Measurements from ENCODE around the gene SRBD1.

Gene SRBD1

GRCh38 chr2:45406621-45407020 is 204.4 kb downstream of the SRBD1 start:
- Histone ChIP-seq H3K36me3 (ENCODE audit: control insufficient read depth, insufficient read depth, low read length) (no peaks in the 10 kb centered on the region), H3K9ac (ENCODE audit: low read length) (no peak overlapping the region), H3K4me3 (ENCODE audit: low read length) (no peak overlapping the region), H3K27me3 (ENCODE audit: control insufficient read depth, insufficient read depth, low read length) (no peaks in the 10 kb centered on the region), H3K4me1 (ENCODE audit: control insufficient read depth, insufficient read depth, low read length) (no peaks in the 10 kb centered on the region), H3K27ac (ENCODE audit: low read depth, low read length) (no peak overlapping the region)

- Histone ChIP-seq H3K4me3 (ENCODE audit: low read length) (no peak overlapping the region), H3K36me3 (ENCODE audit: control insufficient read depth, insufficient read depth, low read length) (no peaks in the 10 kb centered on the region), H3K9ac (ENCODE audit: low read length) (no peak overlapping the region), H3K27ac (ENCODE audit: low read depth, low read length) (no peak overlapping the region), H3K4me1 (ENCODE audit: control insufficient read depth, insufficient read depth, low read length) (no peaks in the 10 kb centered on the region), H3K27me3 (ENCODE audit: control insufficient read depth, insufficient read depth, low read length) (no peaks in the 10 kb centered on the region)
Observed at GRCh38 chr2:45404807-45405297, 206.2 kb downstream of the SRBD1 start.

GRCh38 chr2:45403036-45403435 is 208.0 kb downstream of the SRBD1 start:
- Histone ChIP-seq H3K27ac (ENCODE audit: low read depth, low read length) (no peak overlapping the region), H3K4me1 (ENCODE audit: control insufficient read depth, insufficient read depth, low read length) (no peaks in the 10 kb centered on the region), H3K36me3 (ENCODE audit: control insufficient read depth, insufficient read depth, low read length) (no peaks in the 10 kb centered on the region), H3K4me3 (ENCODE audit: low read length) (no peak overlapping the region), H3K9ac (ENCODE audit: low read length) (no peak overlapping the region), H3K27me3 (ENCODE audit: control insufficient read depth, insufficient read depth, low read length) (no peaks in the 10 kb centered on the region)

GRCh38 chr2:45401431-45401922 is 209.6 kb downstream of the SRBD1 start:
- H3K9ac ChIP-seq (ENCODE audit: low read length): no peak overlapping the region
- H3K4me3 ChIP-seq (ENCODE audit: low read length): no peak overlapping the region
- no peaks in the 10 kb centered on the region for H3K36me3 ChIP-seq (ENCODE audit: control insufficient read depth, insufficient read depth, low read length)
- H3K27ac ChIP-seq (ENCODE audit: low read depth, low read length): no peak overlapping the region
- no peaks in the 10 kb centered on the region for H3K4me1 ChIP-seq (ENCODE audit: control insufficient read depth, insufficient read depth, low read length)
- no peaks in the 10 kb centered on the region for H3K27me3 ChIP-seq (ENCODE audit: control insufficient read depth, insufficient read depth, low read length)

- no peaks in the 10 kb centered on the region for H3K27me3 ChIP-seq (ENCODE audit: control insufficient read depth, insufficient read depth, low read length)
- H3K9ac ChIP-seq (ENCODE audit: low read length): no peak overlapping the region
- no peaks in the 10 kb centered on the region for H3K36me3 ChIP-seq (ENCODE audit: control insufficient read depth, insufficient read depth, low read length)
- no peak overlapping the region for H3K4me3 ChIP-seq (ENCODE audit: low read length)
- no peaks in the 10 kb centered on the region for H3K4me1 ChIP-seq (ENCODE audit: control insufficient read depth, insufficient read depth, low read length)
- no peak overlapping the region for H3K27ac ChIP-seq (ENCODE audit: low read depth, low read length)
Observed at GRCh38 chr2:45399040-45399784, 211.9 kb downstream of the SRBD1 start.

- H3K27ac ChIP-seq (ENCODE audit: low read depth, low read length): no peak overlapping the region
- H3K27me3 ChIP-seq (ENCODE audit: control insufficient read depth, insufficient read depth, low read length): no peaks in the 10 kb centered on the region
- H3K4me1 ChIP-seq (ENCODE audit: control insufficient read depth, insufficient read depth, low read length): no peaks in the 10 kb centered on the region
- H3K9ac ChIP-seq (ENCODE audit: low read length): no peak overlapping the region
- H3K36me3 ChIP-seq (ENCODE audit: control insufficient read depth, insufficient read depth, low read length): no peaks in the 10 kb centered on the region
- no peak overlapping the region for H3K4me3 ChIP-seq (ENCODE audit: low read length)
Observed at GRCh38 chr2:45397292-45397691, 213.8 kb downstream of the SRBD1 start.

- no peak overlapping the region for H3K4me3 ChIP-seq (ENCODE audit: low read length)
- no peaks in the 10 kb centered on the region for H3K4me1 ChIP-seq (ENCODE audit: control insufficient read depth, insufficient read depth, low read length)
- H3K36me3 ChIP-seq (ENCODE audit: control insufficient read depth, insufficient read depth, low read length): no peaks in the 10 kb centered on the region
- no peak overlapping the region for H3K27ac ChIP-seq (ENCODE audit: low read depth, low read length)
- no peak overlapping the region for H3K9ac ChIP-seq (ENCODE audit: low read length)
- H3K27me3 ChIP-seq (ENCODE audit: control insufficient read depth, insufficient read depth, low read length): no peaks in the 10 kb centered on the region
Observed at GRCh38 chr2:45396671-45397070, 214.4 kb downstream of the SRBD1 start.

GRCh38 chr2:45394842-45395241 is 216.2 kb downstream of the SRBD1 start:
- H3K4me1 ChIP-seq (ENCODE audit: control insufficient read depth, insufficient read depth, low read length): no peaks in the 10 kb centered on the region
- no peak overlapping the region for H3K4me3 ChIP-seq (ENCODE audit: low read length)
- H3K36me3 ChIP-seq (ENCODE audit: control insufficient read depth, insufficient read depth, low read length): no peaks in the 10 kb centered on the region
- no peak overlapping the region for H3K27ac ChIP-seq (ENCODE audit: low read depth, low read length)
- no peaks in the 10 kb centered on the region for H3K27me3 ChIP-seq (ENCODE audit: control insufficient read depth, insufficient read depth, low read length)
- H3K9ac ChIP-seq (ENCODE audit: low read length): no peak overlapping the region

GRCh38 chr2:45394216-45394615 is 216.9 kb downstream of the SRBD1 start:
- Histone ChIP-seq H3K4me1 (ENCODE audit: control insufficient read depth, insufficient read depth, low read length) (no peaks in the 10 kb centered on the region), H3K27ac (ENCODE audit: low read depth, low read length) (no peak overlapping the region), H3K4me3 (ENCODE audit: low read length) (no peak overlapping the region), H3K27me3 (ENCODE audit: control insufficient read depth, insufficient read depth, low read length) (no peaks in the 10 kb centered on the region), H3K36me3 (ENCODE audit: control insufficient read depth, insufficient read depth, low read length) (no peaks in the 10 kb centered on the region), H3K9ac (ENCODE audit: low read length) (no peak overlapping the region)

GRCh38 chr2:45391866-45392265 is 219.2 kb downstream of the SRBD1 start:
- H3K9ac ChIP-seq (ENCODE audit: low read length): no peak overlapping the region
- no peak overlapping the region for H3K27ac ChIP-seq (ENCODE audit: low read depth, low read length)
- no peaks in the 10 kb centered on the region for H3K27me3 ChIP-seq (ENCODE audit: control insufficient read depth, insufficient read depth, low read length)
- no peaks in the 10 kb centered on the region for H3K36me3 ChIP-seq (ENCODE audit: control insufficient read depth, insufficient read depth, low read length)
- no peak overlapping the region for H3K4me3 ChIP-seq (ENCODE audit: low read length)
- no peaks in the 10 kb centered on the region for H3K4me1 ChIP-seq (ENCODE audit: control insufficient read depth, insufficient read depth, low read length)

- no peak overlapping the region for H3K9ac ChIP-seq (ENCODE audit: low read length)
- no peaks in the 10 kb centered on the region for H3K27me3 ChIP-seq (ENCODE audit: control insufficient read depth, insufficient read depth, low read length)
- H3K4me3 ChIP-seq (ENCODE audit: low read length): no peak overlapping the region
- H3K36me3 ChIP-seq (ENCODE audit: control insufficient read depth, insufficient read depth, low read length): no peaks in the 10 kb centered on the region
- no peak overlapping the region for H3K27ac ChIP-seq (ENCODE audit: low read depth, low read length)
- H3K4me1 ChIP-seq (ENCODE audit: control insufficient read depth, insufficient read depth, low read length): no peaks in the 10 kb centered on the region
Observed at GRCh38 chr2:45390861-45391260, 220.2 kb downstream of the SRBD1 start.

GRCh38 chr2:45390441-45390840 is 220.6 kb downstream of the SRBD1 start:
- H3K27me3 ChIP-seq (ENCODE audit: control insufficient read depth, insufficient read depth, low read length): no peaks in the 10 kb centered on the region
- H3K4me1 ChIP-seq (ENCODE audit: control insufficient read depth, insufficient read depth, low read length): no peaks in the 10 kb centered on the region
- H3K27ac ChIP-seq (ENCODE audit: low read depth, low read length): no peak overlapping the region
- no peaks in the 10 kb centered on the region for H3K36me3 ChIP-seq (ENCODE audit: control insufficient read depth, insufficient read depth, low read length)
- no peak overlapping the region for H3K9ac ChIP-seq (ENCODE audit: low read length)
- no peak overlapping the region for H3K4me3 ChIP-seq (ENCODE audit: low read length)

GRCh38 chr2:45388541-45389100 is 222.4 kb downstream of the SRBD1 start:
- Histone ChIP-seq H3K9ac (ENCODE audit: low read length) (no peak overlapping the region), H3K4me1 (ENCODE audit: control insufficient read depth, insufficient read depth, low read length) (no peaks in the 10 kb centered on the region), H3K36me3 (ENCODE audit: control insufficient read depth, insufficient read depth, low read length) (no peaks in the 10 kb centered on the region), H3K27me3 (ENCODE audit: control insufficient read depth, insufficient read depth, low read length) (no peaks in the 10 kb centered on the region), H3K27ac (ENCODE audit: low read depth, low read length) (no peak overlapping the region), H3K4me3 (ENCODE audit: low read length) (no peak overlapping the region)
